ENCODE results near the gene NUDT16L1. TPM values are rescaled to one million over a fixed set of nuclear protein-coding genes. Genes with fewer than 3 reads are reported as not detected.

Gene NUDT16L1
- total and polyA plus RNA-seq, 4 donors = 30.6 to 61.8 (median 50.3) TPM

- no peak overlapping the region for H3K4me3 ChIP-seq (ENCODE audit: low read depth, low read length)
- WGBS (ENCODE audit: insufficient coverage) = 80% methylated on average over 10 of the region's 13 CpGs
These were observed 51.4 kb downstream of the NUDT16L1 start for GRCh38 chr16:4744555-4745273.

GRCh38 chr16:4745274-4745569, 51.9 kb downstream of the NUDT16L1 start:
- H3K4me1 ChIP-seq (ENCODE audit: control insufficient read depth, insufficient read depth, low read length) = peaks cover 17% of the 10 kb centered on the region
- 74% methylated on average over 3 of the region's 3 CpGs for WGBS (ENCODE audit: insufficient coverage)
- no peak for DNase-seq (ENCODE audit: low read depth in 4 of 6, low spot score in 6 of 6)
- H3K9me3 ChIP-seq (ENCODE audit: control insufficient read depth, insufficient read depth, low read length) = no peaks in the 10 kb centered on the region
- no peak overlapping the region for H3K4me3 ChIP-seq (ENCODE audit: low read depth, low read length)
- H3K27me3 ChIP-seq (ENCODE audit: control insufficient read depth, insufficient read depth, low read length) = no peaks in the 10 kb centered on the region
- no peak overlapping the region for H3K27ac ChIP-seq (ENCODE audit: low read depth, low read length)
- peaks cover 46% of the 10 kb centered on the region for H3K36me3 ChIP-seq (ENCODE audit: control insufficient read depth, insufficient read depth, low read length)

More at GRCh38 chr16:4744555-4745273, 51.4 kb downstream of the NUDT16L1 start:
- DNase-seq (ENCODE audit: low read depth in 4 of 6, low spot score in 6 of 6) = no peak
- Histone ChIP-seq H3K27ac (ENCODE audit: low read depth, low read length) (no peak overlapping the region), H3K27me3 (ENCODE audit: control insufficient read depth, insufficient read depth, low read length) (no peaks in the 10 kb centered on the region), H3K9me3 (ENCODE audit: control insufficient read depth, insufficient read depth, low read length) (no peaks in the 10 kb centered on the region), H3K4me1 (ENCODE audit: control insufficient read depth, insufficient read depth, low read length) (peaks cover 17% of the 10 kb centered on the region), H3K36me3 (ENCODE audit: control insufficient read depth, insufficient read depth, low read length) (peaks cover 42% of the 10 kb centered on the region)

Small RNA genes within 50 kb of the gene (small RNA-seq; reads per million reads assigned to genes)
- not detected for gene MIR6769A (ENCODE audit: low replicate concordance)

Other genes starting within 250 kb of the NUDT16L1 start
- 10 to 100 TPM; 28.6 to 60.8 TPM for gene NMRAL1, start 218.9 kb upstream of the NUDT16L1 start, total RNA-seq
- 10 to 100 TPM; 46.7 to 58.5 TPM for gene NMRAL1, start 218.9 kb upstream of the NUDT16L1 start, polyA plus RNA-seq (ENCODE audit: insufficient read length in 2 of 2)
- gene HMOX2, start 217.2 kb upstream of the NUDT16L1 start, total RNA-seq = 10 to 100 TPM; 64.5 to 71.4 TPM
- gene HMOX2, start 217.2 kb upstream of the NUDT16L1 start, polyA plus RNA-seq (ENCODE audit: insufficient read length in 2 of 2) = 100 to 1,000 TPM; 109 to 130 TPM
- gene CDIP1, start 154.8 kb upstream of the NUDT16L1 start, total RNA-seq = 10 to 100 TPM; 20.5 to 29.3 TPM
- 10 to 100 TPM; 74.7 to 74.8 TPM for gene CDIP1, start 154.8 kb upstream of the NUDT16L1 start, polyA plus RNA-seq (ENCODE audit: insufficient read length in 2 of 2)
- gene C16orf96, start 137.2 kb upstream of the NUDT16L1 start, total RNA-seq = under 1 TPM; 0.50 TPM
- gene C16orf96, start 137.2 kb upstream of the NUDT16L1 start, polyA plus RNA-seq (ENCODE audit: insufficient read length in 2 of 2) = under 1 TPM; 0.71 to 0.74 TPM
- gene UBALD1, start 78.7 kb upstream of the NUDT16L1 start, total RNA-seq = 10 to 100 TPM in 1 of 2 donors, 1 to 10 TPM in 1; 2.2 to 11.2 TPM
- 10 to 100 TPM; 40.3 to 42.6 TPM for gene UBALD1, start 78.7 kb upstream of the NUDT16L1 start, polyA plus RNA-seq (ENCODE audit: insufficient read length in 2 of 2)
- gene MGRN1, start 68.7 kb upstream of the NUDT16L1 start, total RNA-seq = 10 to 100 TPM; 29.5 to 31.3 TPM
- gene MGRN1, start 68.7 kb upstream of the NUDT16L1 start, polyA plus RNA-seq (ENCODE audit: insufficient read length in 2 of 2) = 100 to 1,000 TPM; 106 to 113 TPM
- gene ANKS3, start 40.7 kb downstream of the NUDT16L1 start, total RNA-seq = 10 to 100 TPM; 20.2 to 29.0 TPM
- 10 to 100 TPM; 29.6 to 48.1 TPM for gene ANKS3, start 40.7 kb downstream of the NUDT16L1 start, polyA plus RNA-seq (ENCODE audit: insufficient read length in 2 of 2)
- gene DNAAF8, start 41.0 kb downstream of the NUDT16L1 start, total RNA-seq = 1 to 10 TPM; 1.2 to 4.1 TPM
- 1 to 10 TPM; 5.4 to 6.0 TPM for gene DNAAF8, start 41.0 kb downstream of the NUDT16L1 start, polyA plus RNA-seq (ENCODE audit: insufficient read length in 2 of 2)
- 10 to 100 TPM in 1 of 2 donors, 1 to 10 TPM in 1; 5.8 to 15.3 TPM for gene ZNF500, start 73.6 kb downstream of the NUDT16L1 start, total RNA-seq
- 10 to 100 TPM; 13.6 to 21.7 TPM for gene ZNF500, start 73.6 kb downstream of the NUDT16L1 start, polyA plus RNA-seq (ENCODE audit: insufficient read length in 2 of 2)
- under 1 TPM in 1 of 2 donors, not detected in 1; 0.28 TPM for gene SEPTIN12, start 94.8 kb downstream of the NUDT16L1 start, total RNA-seq
- under 1 TPM; 0.47 to 1.00 TPM for gene SEPTIN12, start 94.8 kb downstream of the NUDT16L1 start, polyA plus RNA-seq (ENCODE audit: insufficient read length in 2 of 2)
- not detected for gene SMIM22, start 101.8 kb downstream of the NUDT16L1 start, total RNA-seq
- gene SMIM22, start 101.8 kb downstream of the NUDT16L1 start, polyA plus RNA-seq (ENCODE audit: insufficient read length in 2 of 2) = 1 to 10 TPM; 1.4 to 2.4 TPM
- 10 to 100 TPM; 42.3 to 56.3 TPM for gene ROGDI, start 109.1 kb downstream of the NUDT16L1 start, total RNA-seq
- gene ROGDI, start 109.1 kb downstream of the NUDT16L1 start, polyA plus RNA-seq (ENCODE audit: insufficient read length in 2 of 2) = 100 to 1,000 TPM; 123 to 134 TPM
- gene GLYR1, start 153.7 kb downstream of the NUDT16L1 start, total RNA-seq = 10 to 100 TPM; 52.5 to 55.2 TPM
- 100 to 1,000 TPM; 106 to 134 TPM for gene GLYR1, start 153.7 kb downstream of the NUDT16L1 start, polyA plus RNA-seq (ENCODE audit: insufficient read length in 2 of 2)
- 10 to 100 TPM; 13.8 to 17.5 TPM for gene UBN1, start 153.9 kb downstream of the NUDT16L1 start, total RNA-seq
- gene UBN1, start 153.9 kb downstream of the NUDT16L1 start, polyA plus RNA-seq (ENCODE audit: insufficient read length in 2 of 2) = 10 to 100 TPM; 15.6 to 17.1 TPM
- gene PPL, start 243.6 kb downstream of the NUDT16L1 start, total RNA-seq = 1 to 10 TPM; 2.7 to 3.8 TPM
- 1 to 10 TPM; 3.6 to 5.6 TPM for gene PPL, start 243.6 kb downstream of the NUDT16L1 start, polyA plus RNA-seq (ENCODE audit: insufficient read length in 2 of 2)